GM18868 (cell line): ENCODE data around the gene SEMA3F.

Source experiments
- ATAC-seq: cut with Tn5 transposase; IDR thresholded peaks from one replicate; pipeline ENCODE4 v1.9.1; 2021; ENCODE audit warnings: mild to moderate bottlenecking, moderate library complexity; ENCODE audit not compliant: unreplicated experiment

SEMA3F gene

DNA sequence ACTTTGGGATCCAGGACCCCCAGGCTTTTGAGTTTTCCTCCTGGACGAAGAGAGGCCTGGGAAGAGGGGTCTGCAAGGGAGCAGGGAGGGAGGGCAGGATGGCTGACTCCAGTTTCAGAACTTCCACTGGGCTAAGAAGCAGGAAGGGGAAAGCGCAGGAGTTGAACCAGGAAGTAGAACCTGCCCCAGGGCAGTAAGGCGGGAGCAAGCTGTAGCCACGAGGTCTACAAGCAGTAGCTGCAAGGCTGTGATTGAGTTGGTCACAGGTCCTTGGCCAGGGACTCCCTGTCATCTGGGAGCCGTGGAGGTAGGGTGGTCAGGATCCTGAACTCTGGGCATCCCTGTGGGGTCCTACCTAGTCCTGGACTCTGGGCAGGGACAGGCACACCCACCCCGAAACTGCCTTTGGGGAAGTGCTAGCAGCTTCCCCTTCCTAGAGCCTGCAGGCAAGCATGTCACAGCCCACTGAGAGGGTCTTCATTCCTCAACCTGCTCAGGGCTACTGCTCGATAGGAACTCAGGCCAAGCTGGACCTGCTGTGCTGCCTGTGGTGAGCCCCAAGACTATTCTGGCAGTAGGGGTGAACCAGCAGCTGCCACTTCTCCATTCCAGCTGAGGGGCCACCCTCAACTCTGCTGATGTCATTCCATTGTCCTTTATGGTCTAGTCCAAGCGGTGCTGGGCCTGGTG is 75.1 kb downstream of the SEMA3F start:
- no peak for ATAC-seq

DNA sequence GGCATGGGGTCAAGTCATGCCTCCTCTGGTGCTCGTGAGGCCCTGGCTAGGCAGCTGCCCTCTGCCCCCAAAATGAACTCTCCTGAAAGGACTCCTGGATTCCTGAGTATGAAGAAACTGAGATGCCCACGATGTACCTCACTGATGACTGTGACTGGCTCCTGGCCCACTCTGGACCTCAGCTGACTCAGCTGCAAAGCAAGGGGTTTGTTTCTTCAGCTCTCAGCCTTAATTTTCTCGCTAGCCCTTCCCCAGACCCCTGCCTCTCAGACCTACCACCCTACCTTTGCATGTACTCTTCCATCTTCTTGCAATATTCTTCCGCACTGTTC is 75.6 kb downstream of the SEMA3F start:
- no peak for ATAC-seq

DNA sequence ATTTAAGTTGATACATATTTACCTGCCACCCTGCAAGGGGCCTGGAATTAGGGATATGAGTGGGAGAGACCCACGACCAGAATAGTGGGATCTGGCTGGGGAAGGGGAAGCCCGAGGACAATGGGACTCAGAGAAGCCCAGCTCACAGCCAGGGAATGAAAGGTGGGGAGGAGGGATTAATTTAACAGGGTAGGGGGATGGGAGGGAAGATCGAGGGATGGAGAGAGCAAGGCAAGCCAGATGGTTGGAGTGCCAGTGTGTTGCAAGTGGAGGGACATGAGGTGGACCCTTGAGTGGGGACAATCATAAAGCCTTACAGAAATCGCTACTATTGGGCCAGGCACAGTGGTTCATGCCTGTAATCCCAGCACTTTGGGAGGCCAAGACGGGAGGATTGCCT is 76.5 kb downstream of the SEMA3F start:
- no peak for ATAC-seq

DNA sequence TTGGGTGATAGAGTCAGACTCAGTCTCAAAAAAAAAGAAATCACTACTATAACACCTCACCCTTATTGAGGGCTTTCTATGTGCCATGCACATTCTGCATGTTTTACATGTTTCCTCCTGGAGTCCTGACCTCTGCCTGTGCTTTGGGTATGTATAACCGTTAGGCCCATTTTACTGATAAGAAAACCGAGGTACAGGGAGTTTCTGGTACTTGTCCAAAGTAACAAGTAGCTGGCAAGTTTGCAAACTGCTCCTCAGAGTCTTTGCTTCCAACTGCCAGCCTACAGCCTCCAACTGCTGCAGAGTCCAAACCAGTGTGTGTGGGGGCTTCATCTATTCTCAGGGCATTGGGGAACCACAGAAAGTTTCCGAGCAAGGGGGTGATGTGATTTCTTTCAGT is 77.2 kb downstream of the SEMA3F start:
- no peak for ATAC-seq

DNA sequence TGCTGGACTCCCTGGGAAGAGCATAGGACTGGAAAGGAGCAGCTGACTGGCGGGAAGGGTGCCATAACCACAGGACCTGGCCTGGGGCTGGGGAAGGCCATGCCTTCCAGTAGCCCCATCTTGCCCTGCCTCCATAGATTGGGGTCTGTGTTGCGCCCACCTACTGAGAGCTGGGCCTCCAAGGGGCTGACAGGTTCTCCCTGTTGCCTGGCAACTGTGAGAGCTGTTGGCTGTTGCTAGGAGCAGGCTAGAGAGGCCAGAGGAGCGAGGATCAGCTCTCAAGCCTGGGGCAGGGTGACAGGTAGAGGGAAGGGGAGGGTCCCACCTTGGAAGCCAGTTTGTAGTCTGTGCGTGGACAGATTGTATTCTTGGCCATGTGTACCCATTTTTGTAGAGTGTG is 78.1 kb downstream of the SEMA3F start:
- ATAC-seq, result no peak

DNA sequence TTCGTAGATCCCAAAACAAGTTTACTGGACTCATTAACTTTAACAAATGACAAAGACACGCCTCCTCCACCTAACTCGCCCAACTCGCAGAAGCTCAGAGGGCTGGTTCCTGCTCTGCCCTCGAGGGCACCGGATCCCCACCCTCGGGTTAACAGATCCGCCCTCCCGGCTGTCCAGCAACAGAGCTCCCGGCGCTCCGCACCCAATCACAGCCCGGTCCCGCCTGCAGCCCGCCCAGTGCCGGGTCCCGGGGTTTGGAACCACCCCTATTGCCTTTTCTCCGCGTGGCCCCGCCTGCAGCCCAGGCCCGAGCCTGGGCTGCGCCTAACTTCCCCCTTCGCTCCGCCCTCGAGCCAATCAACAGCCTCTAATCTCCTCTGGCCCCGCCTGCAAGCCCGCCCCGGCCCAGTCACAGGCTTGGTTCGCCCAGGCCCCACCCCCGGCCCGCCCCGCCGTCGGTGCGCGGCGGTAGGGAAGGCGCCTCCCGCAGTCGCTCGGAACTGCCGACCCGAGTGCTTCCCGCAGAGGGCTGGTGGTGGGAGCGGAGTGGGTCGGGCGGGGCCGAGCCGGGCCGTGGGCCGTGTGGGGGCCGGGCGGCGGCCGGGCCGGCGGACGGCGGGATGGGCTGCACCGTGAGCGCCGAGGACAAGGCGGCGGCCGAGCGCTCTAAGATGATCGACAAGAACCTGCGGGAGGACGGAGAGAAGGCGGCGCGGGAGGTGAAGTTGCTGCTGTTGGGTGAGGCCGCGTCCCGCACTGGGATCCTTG is 80.8 kb downstream of the SEMA3F start, which contains the start of gene GNAI2:
Gene GNAI2 (plus strand): TSS at position 489 of the 768 bp plus-strand sequence. CDS start 132 bp downstream, at position 621.
- peak; percentile 91 for ATAC-seq

DNA sequence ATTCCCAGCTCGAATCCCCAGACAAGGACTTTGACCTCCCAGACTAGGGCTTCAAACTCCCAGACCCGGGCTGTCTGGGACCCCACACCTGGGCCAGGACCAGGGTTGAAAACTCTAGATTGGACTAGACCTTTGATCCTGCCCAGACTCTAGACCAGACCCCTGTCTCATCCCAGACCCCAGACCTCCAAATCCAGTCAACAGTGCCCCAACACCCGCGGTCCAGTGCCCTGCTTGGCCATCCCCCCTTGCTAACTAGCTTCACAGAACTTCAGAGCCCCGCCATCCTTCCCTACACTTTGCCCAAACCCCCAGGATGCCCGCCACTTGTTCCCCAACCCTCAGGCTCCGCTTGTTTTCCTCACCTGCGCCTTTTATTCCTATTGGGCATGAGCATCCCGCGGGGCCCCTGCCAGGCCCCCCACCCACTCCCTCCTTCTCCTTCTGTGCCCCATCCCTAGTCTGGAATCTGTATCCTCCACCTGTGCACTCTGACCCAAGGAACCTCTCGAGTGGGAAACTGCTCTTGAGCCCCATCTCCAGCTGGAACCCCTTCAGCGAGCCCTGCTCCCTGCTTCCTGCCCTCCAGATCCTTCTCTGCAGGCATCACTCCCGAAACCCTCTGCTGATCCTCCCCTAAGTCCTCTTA is 81.5 kb downstream of the SEMA3F start:
- no peak for ATAC-seq

DNA sequence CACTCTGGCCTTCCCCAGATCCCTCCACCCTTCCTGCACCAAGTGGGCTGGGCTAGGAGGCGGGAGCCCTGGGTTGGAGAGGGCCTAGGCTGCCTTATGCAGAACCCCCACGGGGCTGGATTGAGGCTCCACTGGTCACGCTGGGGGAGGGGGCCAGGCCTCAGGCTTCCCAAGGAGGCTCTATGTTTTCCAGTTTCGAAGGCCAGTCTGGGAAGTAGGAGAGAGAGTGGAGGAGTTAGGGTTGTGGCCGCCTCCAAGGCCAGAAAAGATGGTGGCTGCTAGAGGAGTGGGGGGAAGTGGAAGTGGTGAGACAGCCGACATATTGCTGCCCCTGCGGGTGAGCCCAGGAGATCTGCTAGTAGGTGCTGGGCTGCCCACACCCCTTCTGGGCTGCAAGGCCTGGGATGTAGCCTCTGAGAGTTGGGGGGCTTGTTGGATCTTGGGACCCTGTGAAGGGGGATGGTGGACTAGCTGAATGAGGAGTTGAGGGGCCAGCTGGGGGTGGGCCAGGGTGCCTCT is 82.1 kb downstream of the SEMA3F start:
- no peak for ATAC-seq

DNA sequence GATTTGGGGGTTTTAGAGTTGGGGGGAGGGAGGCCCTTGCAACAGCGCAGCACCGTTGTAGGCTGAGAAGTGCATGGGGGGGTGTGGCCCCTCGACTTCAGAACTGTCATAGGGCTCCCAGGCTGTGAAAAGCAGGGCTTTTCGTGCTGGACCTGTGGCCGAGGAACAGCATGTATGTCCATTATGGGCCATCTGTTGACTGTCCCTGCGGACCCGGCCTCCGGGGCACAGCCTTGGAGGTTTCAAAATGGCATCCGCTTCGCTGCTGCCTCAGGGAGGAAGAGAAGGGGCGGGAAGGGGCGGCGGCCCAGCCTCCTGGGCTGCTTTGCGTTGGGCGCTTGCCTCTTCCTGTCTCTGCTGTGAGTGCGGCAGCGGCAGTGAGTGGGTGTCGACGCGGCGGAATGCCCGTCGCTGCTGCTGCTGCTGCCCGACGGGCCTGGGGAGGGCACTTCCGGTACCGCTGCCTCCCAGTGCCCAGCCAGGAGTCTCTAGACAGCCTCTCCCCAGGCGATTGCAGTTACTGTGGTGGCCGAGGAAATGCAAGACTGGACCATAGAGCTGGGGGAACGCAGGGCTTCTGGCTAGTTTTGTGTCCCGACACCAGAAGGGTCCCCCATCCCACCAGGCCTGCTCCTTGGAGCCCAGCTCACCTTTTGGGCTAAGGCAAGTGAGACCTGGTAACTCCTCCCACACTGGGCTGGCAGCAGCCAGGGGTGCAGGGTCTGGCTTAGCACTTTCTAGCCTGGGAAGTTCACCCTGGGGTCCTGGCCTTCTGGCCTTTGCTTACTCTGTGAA is 82.8 kb downstream of the SEMA3F start:
- peak; percentile 41 for ATAC-seq

DNA sequence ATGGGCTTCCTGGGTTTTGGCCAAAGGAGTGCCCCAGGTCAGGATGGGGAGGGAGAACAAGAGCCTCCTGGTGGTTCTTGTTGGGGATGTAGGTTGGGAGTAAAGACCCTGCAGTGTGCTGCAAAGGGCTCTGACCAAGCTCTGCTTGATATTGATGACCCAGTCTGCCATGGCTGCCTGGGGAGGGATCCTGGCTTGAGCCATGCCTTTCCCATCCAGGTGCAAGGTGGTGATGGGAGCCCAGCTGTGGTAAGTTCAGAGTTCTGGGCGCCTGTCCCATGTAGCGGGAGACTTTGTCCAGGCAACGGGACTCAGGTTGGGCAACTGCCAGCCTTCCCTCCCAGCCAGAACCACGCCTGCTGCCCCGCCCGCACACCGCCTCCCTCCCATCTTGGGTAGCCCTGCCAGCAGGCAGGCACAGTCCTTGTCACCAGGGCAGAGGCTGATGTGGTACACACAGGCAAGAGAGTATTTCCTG is 83.5 kb downstream of the SEMA3F start:
- no peak for ATAC-seq
